Sigmoid colon (tissue), 4 donors: Measurements from ENCODE around the gene TRIP12.

ENCODE experiments used
- CTCF ChIP-seq, 4 experiments: fragments of 450-650 bp in 3 of 4; fragments of 200-600 bp in 1 of 4; IDR thresholded peaks; one replicate each; pipeline ENCODE4 v1.5.1; 2016 to 2019; ENCODE audit warnings: antibody characterized with exemption in 4 of 4, mild to moderate bottlenecking in 3 of 4, moderate library complexity in 2 of 4
- POLR2A ChIP-seq, 2 donors: fragments of 450-650 bp; IDR thresholded peaks; one replicate each; pipeline ENCODE4 v1.6.1; 2016; ENCODE audit warnings: antibody characterized with exemption in 2 of 2, mild to moderate bottlenecking in 2 of 2, moderate library complexity in 2 of 2
- POLR2AphosphoS5 ChIP-seq, 4 donors: sonication (generic); formaldehyde crosslinking; IDR thresholded peaks; one replicate each; pipeline ENCODE4 v1.6.1; 2017; ENCODE audit warnings: antibody characterized with exemption in 4 of 4

- TF ChIP-seq POLR2AphosphoS5 (IDR thresholded peaks at IDR 0.05) (no peak), CTCF (IDR thresholded peaks at IDR 0.05) (no peak), POLR2A (IDR thresholded peaks at IDR 0.05) (no peak)
Observed at GRCh38 chr2:229784791-229785190, 137.0 kb downstream of the TRIP12 start.
